T-cell (primary cell): ENCODE results near the gene CPSF4L. TPM values are rescaled to one million over a fixed set of nuclear protein-coding genes. Genes with fewer than 3 reads are reported as not detected.

ENCODE experiments used
- ATAC-seq, 4 experiments: fragments of 200-7000 bp in 3 of 4; fragments of 150-1000 bp in 1 of 4; cut with Tn5 transposase; replicated peaks in 1 of 4; 1 replicate in 3 of 4; 2 replicates in 1 of 4; pipeline ENCODE4 v1.10.0; 2021; ENCODE audit warnings: moderate library complexity in 3 of 4, mild to moderate bottlenecking in 2 of 4, moderate number of reproducible peaks in 1 of 4
- CTCF ChIA-PET, 2 donors: fragments of 300-600 bp; sonication (Branson Sonifier 250); formaldehyde crosslinking; loops; one replicate each; lab custom pipeline; 2022; ENCODE audit warnings: antibody characterized with exemption in 2 of 2; lab: Charles Lee
- POLR2A ChIA-PET, 2 donors: fragments of 300-600 bp; sonication (Branson Sonifier 250); formaldehyde crosslinking; loops; one replicate each; lab custom pipeline; 2022; ENCODE audit warnings: antibody characterized with exemption in 2 of 2; lab: Charles Lee
- DNase-seq, 35 experiments: peaks; one replicate each; pipeline versions ENCODE4 v3.0.0 to v3.0.0-alpha.2; 2013 to 2023
- H3K27ac ChIP-seq: one replicate; pipeline ENCODE4 v1.5.1; 2013; ENCODE audit warnings: low read length
- H3K27me3 ChIP-seq, 2 experiments: replicated peaks in 1 of 2; 1 replicate in 1 of 2; 2 replicates in 1 of 2; pipeline versions ENCODE4 v1.6.1 to v1.7.0; 2013; ENCODE audit warnings: low read length in 1 of 2, mixed read lengths in 1 of 2; ENCODE audit not compliant: control insufficient read depth in 2 of 2, insufficient read depth in 2 of 2; ENCODE audit errors: extremely low read depth in 1 of 2
- H3K36me3 ChIP-seq, 2 donors: 1 replicate in 1 of 2; 2 replicates in 1 of 2; pipeline versions ENCODE4 v1.6.1 to v1.7.0; 2013; ENCODE audit warnings: low read length in 1 of 2; ENCODE audit not compliant: control insufficient read depth in 2 of 2, insufficient read depth in 1 of 2; ENCODE audit errors: extremely low read depth in 1 of 2
- H3K4me1 ChIP-seq, 2 experiments: 1 replicate in 1 of 2; 2 replicates in 1 of 2; pipeline versions ENCODE4 v1.6.1 to v1.7.0; 2013; ENCODE audit warnings: low read length in 2 of 2, mixed read lengths in 1 of 2; ENCODE audit not compliant: insufficient read depth in 2 of 2, control insufficient read depth in 1 of 2; ENCODE audit errors: extremely low read depth in 1 of 2
- H3K4me3 ChIP-seq, 2 donors: 1 replicate in 1 of 2; 2 replicates in 1 of 2; pipeline versions ENCODE4 v1.5.1 to v1.7.0; 2013; ENCODE audit warnings: mild to moderate bottlenecking in 2 of 2, low read length in 1 of 2, moderate library complexity in 1 of 2; ENCODE audit not compliant: control insufficient read depth in 1 of 2; ENCODE audit errors: extremely low read depth in 1 of 2
- H3K9me3 ChIP-seq: 2 replicates; pipeline ENCODE4 v1.7.0; 2013
- H3K27ac Mint-ChIP-seq, 2 donors: one replicate each; pipeline ENCODE4 v1.8.0; 2020 to 2021; ENCODE audit warnings: mild to moderate bottlenecking in 2 of 2, mixed read lengths in 2 of 2
- H3K27me3 Mint-ChIP-seq, 2 donors: one replicate each; pipeline ENCODE4 v1.8.0; 2021 to 2022; ENCODE audit warnings: mixed read lengths in 2 of 2
- H3K36me3 Mint-ChIP-seq: one replicate; pipeline ENCODE4 v1.8.0; 2021; ENCODE audit warnings: mixed read lengths
- H3K4me1 Mint-ChIP-seq, 3 donors: one replicate each; pipeline ENCODE4 v1.8.0; 2020 to 2022; ENCODE audit warnings: mixed read lengths in 3 of 3, mild to moderate bottlenecking in 1 of 3
- H3K4me3 Mint-ChIP-seq, 3 donors: one replicate each; pipeline ENCODE4 v1.8.0; 2020 to 2022; ENCODE audit warnings: mild to moderate bottlenecking in 3 of 3, mixed read lengths in 3 of 3, moderate library complexity in 3 of 3
- H3K9me3 Mint-ChIP-seq, 3 donors: one replicate each; pipeline ENCODE4 v1.8.0; 2020 to 2022; ENCODE audit warnings: mixed read lengths in 3 of 3
- WGBS: methylation state at CpG from one replicate; pipeline ENCODE4 v1.1.5; 2013; ENCODE audit warnings: missing lambda C conversion rate; ENCODE audit not compliant: insufficient coverage; 5-methylcytosine and 5-hydroxymethylcytosine counted together
- total RNA-seq, 35 experiments: library from RNA in 6 of 35; stranded (reverse) in 6 of 35; fragments of 120-200 nt in 1 of 35; gene quantifications; one replicate each; pipeline versions ENCODE4 v1.2.1 to v1.2.4 and lab custom pipeline; 2013 to 2026

CPSF4L gene
- total RNA-seq, 5 donors from 2014 or later (not counting 1 experiment from before 2014, with no cell fraction given) = not detected

DNA sequence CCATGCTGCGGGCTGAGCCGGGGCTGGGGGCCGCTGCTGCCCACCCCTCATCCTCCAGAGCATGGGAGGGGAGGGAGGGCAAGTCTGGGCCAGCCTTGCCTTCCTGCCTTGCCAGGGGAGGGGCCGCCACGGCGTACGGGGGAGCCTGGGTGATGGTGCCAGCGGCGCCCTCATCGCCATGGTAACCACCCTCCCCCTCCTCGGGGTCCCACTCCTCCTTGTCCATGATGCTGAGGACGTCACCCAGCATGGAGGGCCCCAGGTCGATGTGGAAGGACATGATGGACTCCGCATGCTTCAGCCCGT is 23.9 kb upstream of the CPSF4L start:
- peaks cover 0 to 17% of the 10 kb centered on the region in 2 donors for H3K27me3 Mint-ChIP-seq
- H3K9me3 Mint-ChIP-seq = no peaks in the 10 kb centered on the region
- H3K4me3 ChIP-seq = no peak overlapping the region
- H3K36me3 ChIP-seq = no peaks in the 10 kb centered on the region
- no peaks in the 10 kb centered on the region for H3K9me3 ChIP-seq
- H3K27ac ChIP-seq = no peak overlapping the region
- CTCF ChIA-PET = no interaction called here
- ATAC-seq = no peak
- no peak overlapping the region for H3K4me3 Mint-ChIP-seq
- H3K27me3 ChIP-seq = peaks cover 0 to 18% of the 10 kb centered on the region in 2 experiments
- peaks cover 4 to 10% (median 6%) of the 10 kb centered on the region in 3 donors for H3K4me1 Mint-ChIP-seq
- no peaks in the 10 kb centered on the region for H3K36me3 Mint-ChIP-seq
- WGBS = 87% methylated on average over 15 of the region's 15 CpGs
- no peak for DNase-seq
- H3K27ac Mint-ChIP-seq = no peak overlapping the region
- POLR2A ChIA-PET = no interaction called here
- H3K4me1 ChIP-seq = peaks cover 0 to 2% of the 10 kb centered on the region in 2 experiments

DNA sequence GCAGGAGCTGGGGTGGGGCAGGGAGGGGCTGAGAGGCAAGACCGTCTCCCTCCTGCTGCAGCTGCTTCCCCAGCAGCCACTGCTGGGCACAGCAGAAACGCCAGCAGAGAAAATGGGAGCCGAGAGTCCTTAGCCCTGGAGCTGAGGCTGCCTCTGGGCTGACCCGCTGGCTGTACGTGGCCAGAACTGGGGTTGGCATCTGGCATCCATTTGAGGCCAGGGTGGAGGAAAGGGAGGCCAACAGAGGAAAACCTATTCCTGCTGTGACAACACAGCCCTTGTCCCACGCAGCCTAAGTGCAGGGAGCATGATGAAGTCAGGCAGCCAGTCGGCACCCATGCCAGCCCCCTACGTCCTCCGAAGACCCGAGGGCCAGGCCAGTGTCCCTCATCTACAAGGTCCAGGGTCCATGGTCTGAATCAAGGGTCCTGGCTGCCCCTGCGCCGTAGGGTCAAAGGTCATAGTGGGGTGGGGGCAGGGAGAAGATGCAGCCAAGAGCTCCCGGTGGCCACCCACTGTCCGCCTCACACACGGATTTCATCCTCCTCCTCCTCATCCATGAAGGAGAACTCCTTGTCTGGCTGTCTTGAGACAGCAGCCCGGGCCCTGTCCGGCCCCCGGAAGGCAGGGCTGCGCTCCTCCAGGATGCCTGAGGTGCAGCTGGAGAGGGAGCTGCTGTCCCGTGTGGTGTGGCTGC is 23.4 kb upstream of the CPSF4L start:
- Histone ChIP-seq H3K27ac (no peak overlapping the region), H3K27me3 (peaks cover 0 to 15% of the 10 kb centered on the region in 2 experiments), H3K4me1 (no peaks in the 10 kb centered on the region), H3K4me3 (no peak overlapping the region), H3K36me3 (no peaks in the 10 kb centered on the region), H3K9me3 (no peaks in the 10 kb centered on the region)
- POLR2A ChIA-PET = no interaction called here
- CTCF ChIA-PET = no interaction called here
- no peak overlapping the region for H3K4me3 Mint-ChIP-seq
- no peak for DNase-seq
- ATAC-seq = no peak
- no peaks in the 10 kb centered on the region for H3K9me3 Mint-ChIP-seq
- H3K27ac Mint-ChIP-seq = no peak overlapping the region
- peaks cover 0 to 13% of the 10 kb centered on the region in 2 donors for H3K27me3 Mint-ChIP-seq
- no peaks in the 10 kb centered on the region for H3K36me3 Mint-ChIP-seq
- WGBS = 91% methylated on average over 14 of the region's 20 CpGs
- peaks cover 0 to 6% (median 2%) of the 10 kb centered on the region in 3 donors for H3K4me1 Mint-ChIP-seq

DNA sequence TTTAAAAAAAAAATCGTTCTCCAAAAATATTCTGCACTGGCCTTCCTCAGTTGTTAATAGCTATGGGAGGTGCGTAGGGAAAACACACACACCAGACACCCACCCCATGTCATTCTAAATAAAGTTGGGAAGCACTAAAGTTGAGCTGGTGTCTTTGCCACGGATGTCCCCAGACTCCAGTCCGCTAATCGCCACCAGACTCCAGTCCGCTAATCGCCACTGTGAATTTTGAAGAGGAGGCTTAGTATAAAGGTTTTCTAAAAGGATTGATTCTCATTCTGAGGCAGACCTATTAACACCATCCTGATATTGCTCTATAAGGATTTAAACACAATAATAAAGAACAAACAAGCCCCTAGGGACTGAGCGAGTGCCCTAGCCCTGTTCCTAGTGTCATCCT is 22.7 kb upstream of the CPSF4L start:
- DNase-seq (no peak), ATAC-seq (no peak)
- 80% methylated on average over 1 of the region's 8 CpGs for WGBS
- peaks cover 0 to under 1% (median 0%) of the 10 kb centered on the region in 3 donors for H3K4me1 Mint-ChIP-seq
- ChIA-PET POLR2A (no interaction called here), CTCF (no interaction called here)
- Histone ChIP-seq H3K4me3 (no peak overlapping the region), H3K27ac (no peak overlapping the region), H3K36me3 (no peaks in the 10 kb centered on the region), H3K4me1 (no peaks in the 10 kb centered on the region), H3K9me3 (no peaks in the 10 kb centered on the region), H3K27me3 (peaks cover 0 to 13% of the 10 kb centered on the region in 2 experiments)
- peaks cover 0 to 9% of the 10 kb centered on the region in 2 donors for H3K27me3 Mint-ChIP-seq
- H3K27ac Mint-ChIP-seq = no peak overlapping the region
- no peak overlapping the region for H3K4me3 Mint-ChIP-seq
- H3K36me3 Mint-ChIP-seq = no peaks in the 10 kb centered on the region
- no peaks in the 10 kb centered on the region for H3K9me3 Mint-ChIP-seq

DNA sequence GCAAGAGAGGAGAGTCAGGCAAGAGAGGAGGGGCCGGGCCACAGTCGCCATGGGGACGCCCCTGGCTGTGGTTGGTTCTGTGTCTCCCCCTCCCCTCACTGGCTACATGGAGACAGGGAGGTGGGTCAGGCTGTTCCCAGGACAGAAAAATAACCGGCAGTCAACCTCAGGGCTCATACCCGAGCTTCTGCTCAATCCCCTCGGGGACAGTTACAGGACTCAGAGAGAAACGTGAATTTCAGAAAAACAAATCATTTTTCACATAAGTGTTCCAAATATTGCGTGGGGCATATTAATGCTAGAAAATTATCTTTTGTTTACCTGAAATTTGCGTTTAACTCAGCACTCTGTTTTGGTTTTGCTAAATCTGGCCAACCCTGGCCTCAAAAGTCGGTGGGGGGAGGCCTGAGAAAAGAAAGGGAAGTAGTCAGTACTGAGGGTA is 22.2 kb upstream of the CPSF4L start:
- WGBS = no CpG with 5 or more reads among the region's 10 CpGs
- no peak overlapping the region for H3K4me3 ChIP-seq
- Mint-ChIP-seq H3K4me3 (no peak overlapping the region), H3K27ac (no peak overlapping the region), H3K27me3 (peaks cover 0 to 7% of the 10 kb centered on the region in 2 donors), H3K4me1 (no peaks in the 10 kb centered on the region), H3K9me3 (no peaks in the 10 kb centered on the region), H3K36me3 (no peaks in the 10 kb centered on the region)
- no peak for DNase-seq
- no peaks in the 10 kb centered on the region for H3K4me1 ChIP-seq
- ATAC-seq = no peak
- H3K27me3 ChIP-seq = peaks cover 0 to 17% of the 10 kb centered on the region in 2 experiments
- POLR2A ChIA-PET = no interaction called here
- H3K9me3 ChIP-seq = no peaks in the 10 kb centered on the region
- CTCF ChIA-PET = no interaction called here
- H3K27ac ChIP-seq = no peak overlapping the region
- H3K36me3 ChIP-seq = no peaks in the 10 kb centered on the region

DNA sequence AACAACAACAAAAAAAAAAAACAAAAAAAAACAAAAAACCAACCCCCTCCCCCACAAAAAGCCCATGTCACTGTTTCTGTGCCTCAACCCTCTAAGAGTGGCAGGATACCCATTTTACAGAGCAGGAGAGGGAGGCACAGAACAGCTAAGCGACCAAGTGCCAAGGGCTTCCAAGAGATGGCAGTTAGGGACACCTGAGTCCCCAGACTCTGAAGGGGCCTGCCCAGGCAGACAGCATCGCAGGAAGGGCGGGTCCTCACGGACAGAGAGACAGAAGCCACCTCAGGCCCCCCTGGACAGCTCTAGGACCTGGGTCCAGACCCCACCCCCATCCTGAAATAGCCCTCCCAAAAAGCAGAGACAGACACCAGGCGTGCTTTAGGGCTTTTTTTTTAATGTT is 21.6 kb upstream of the CPSF4L start:
- Histone ChIP-seq H3K9me3 (no peaks in the 10 kb centered on the region), H3K27ac (no peak overlapping the region), H3K36me3 (no peaks in the 10 kb centered on the region), H3K27me3 (peaks cover 0 to 19% of the 10 kb centered on the region in 2 experiments), H3K4me3 (no peak overlapping the region), H3K4me1 (no peaks in the 10 kb centered on the region)
- ChIA-PET POLR2A (no interaction called here), CTCF (no interaction called here)
- 81% methylated on average over 4 of the region's 5 CpGs for WGBS
- H3K36me3 Mint-ChIP-seq = no peaks in the 10 kb centered on the region
- peaks cover 0 to 8% of the 10 kb centered on the region in 2 donors for H3K27me3 Mint-ChIP-seq
- DNase-seq (no peak), ATAC-seq (no peak)
- no peak overlapping the region for H3K27ac Mint-ChIP-seq
- H3K4me3 Mint-ChIP-seq = no peak overlapping the region
- H3K9me3 Mint-ChIP-seq = no peaks in the 10 kb centered on the region
- no peaks in the 10 kb centered on the region for H3K4me1 Mint-ChIP-seq

DNA sequence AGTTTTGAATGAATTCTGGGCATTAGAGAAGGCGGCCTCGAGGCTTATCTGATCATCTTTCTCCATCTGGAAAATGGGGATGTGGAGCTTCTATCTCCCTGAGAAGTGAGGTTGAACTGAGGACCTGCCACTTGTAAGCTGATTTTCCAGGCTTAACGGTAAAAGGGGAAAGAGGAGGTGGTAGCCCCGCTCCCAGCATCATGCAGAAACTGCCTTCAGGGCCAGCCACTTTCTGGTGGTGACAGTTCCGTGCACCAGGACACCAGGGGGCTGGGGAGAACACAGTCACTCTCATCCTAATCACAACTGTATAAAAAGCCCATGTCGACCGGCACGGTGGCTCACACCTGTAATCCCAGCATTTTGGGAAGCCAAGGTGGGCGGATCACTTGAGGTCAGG is 20.9 kb upstream of the CPSF4L start:
- H3K27me3 ChIP-seq = peaks cover 0 to 19% of the 10 kb centered on the region in 2 experiments
- no peaks in the 10 kb centered on the region for H3K4me1 Mint-ChIP-seq
- H3K4me3 ChIP-seq = no peak overlapping the region
- H3K9me3 ChIP-seq = no peaks in the 10 kb centered on the region
- no peaks in the 10 kb centered on the region for H3K36me3 ChIP-seq
- H3K27ac Mint-ChIP-seq = no peak overlapping the region
- no peaks in the 10 kb centered on the region for H3K4me1 ChIP-seq
- CTCF ChIA-PET = no interaction called here
- H3K4me3 Mint-ChIP-seq = no peak overlapping the region
- WGBS = 86% methylated on average over 2 of the region's 9 CpGs
- H3K27ac ChIP-seq = no peak overlapping the region
- DNase-seq (no peak), ATAC-seq (no peak)
- no peaks in the 10 kb centered on the region for H3K36me3 Mint-ChIP-seq
- H3K27me3 Mint-ChIP-seq = peaks cover 0 to 8% of the 10 kb centered on the region in 2 donors
- POLR2A ChIA-PET = no interaction called here
- no peaks in the 10 kb centered on the region for H3K9me3 Mint-ChIP-seq
